ENCODE results near the gene THSD4.

DNA sequence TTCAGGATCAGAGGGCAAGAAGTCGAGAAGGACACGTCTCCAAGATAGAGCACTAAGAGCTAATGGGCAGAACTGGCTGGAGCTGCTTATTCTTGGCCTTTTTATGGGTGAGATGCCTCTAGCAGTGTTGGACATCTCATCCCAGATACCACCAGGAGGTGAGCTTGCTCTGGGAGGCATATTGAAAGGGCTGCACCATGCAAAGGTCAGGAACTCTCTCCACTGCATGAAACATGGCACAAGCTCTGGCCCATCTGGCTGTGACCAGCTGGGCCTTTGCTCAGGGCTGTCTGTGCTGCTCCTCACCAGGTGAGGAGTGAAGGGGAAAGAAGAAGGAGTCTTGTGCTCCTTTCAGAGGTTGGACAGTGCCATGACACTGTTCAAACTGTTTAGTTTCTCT is 188.7 kb downstream of the THSD4 start:
- TF ChIP-seq, protein P1, sequence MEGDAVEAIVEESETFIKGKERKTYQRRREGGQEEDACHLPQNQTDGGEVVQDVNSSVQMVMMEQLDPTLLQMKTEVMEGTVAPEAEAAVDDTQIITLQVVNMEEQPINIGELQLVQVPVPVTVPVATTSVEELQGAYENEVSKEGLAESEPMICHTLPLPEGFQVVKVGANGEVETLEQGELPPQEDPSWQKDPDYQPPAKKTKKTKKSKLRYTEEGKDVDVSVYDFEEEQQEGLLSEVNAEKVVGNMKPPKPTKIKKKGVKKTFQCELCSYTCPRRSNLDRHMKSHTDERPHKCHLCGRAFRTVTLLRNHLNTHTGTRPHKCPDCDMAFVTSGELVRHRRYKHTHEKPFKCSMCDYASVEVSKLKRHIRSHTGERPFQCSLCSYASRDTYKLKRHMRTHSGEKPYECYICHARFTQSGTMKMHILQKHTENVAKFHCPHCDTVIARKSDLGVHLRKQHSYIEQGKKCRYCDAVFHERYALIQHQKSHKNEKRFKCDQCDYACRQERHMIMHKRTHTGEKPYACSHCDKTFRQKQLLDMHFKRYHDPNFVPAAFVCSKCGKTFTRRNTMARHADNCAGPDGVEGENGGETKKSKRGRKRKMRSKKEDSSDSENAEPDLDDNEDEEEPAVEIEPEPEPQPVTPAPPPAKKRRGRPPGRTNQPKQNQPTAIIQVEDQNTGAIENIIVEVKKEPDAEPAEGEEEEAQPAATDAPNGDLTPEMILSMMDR (IDR thresholded peaks at IDR 0.05), result no peak
- TF ChIP-seq POLR2A (IDR thresholded peaks at IDR 0.05), result no peak

All from thyroid gland (tissue), 4 donors.